AG08395 (cell line): ENCODE measurements around the gene STOM.

Source experiments
- DNase-seq: peaks from one replicate; pipeline ENCODE4 v3.0.0; 2012; ENCODE audit warnings: mixed read lengths, low spot score

Gene STOM

DNA sequence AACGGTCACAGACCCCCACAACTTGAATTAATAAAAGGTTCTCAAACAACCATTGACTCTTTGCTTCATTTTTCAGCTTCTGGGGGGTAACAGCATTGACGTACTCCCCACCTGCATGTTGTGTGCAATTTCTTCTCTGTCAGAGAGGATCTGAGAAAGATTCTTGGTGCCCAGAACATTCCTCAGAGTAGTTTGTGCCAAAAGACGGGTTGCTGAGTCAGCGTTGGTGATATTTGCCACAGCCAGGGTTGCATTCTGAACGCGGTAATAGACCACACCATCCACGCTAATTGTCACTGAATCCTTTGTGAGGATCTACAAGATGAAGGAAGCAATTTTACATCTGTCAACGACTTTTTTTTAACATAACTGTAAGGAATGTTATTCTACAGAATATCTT, 21.0 kb downstream of the STOM start:
- no peak for DNase-seq

DNA sequence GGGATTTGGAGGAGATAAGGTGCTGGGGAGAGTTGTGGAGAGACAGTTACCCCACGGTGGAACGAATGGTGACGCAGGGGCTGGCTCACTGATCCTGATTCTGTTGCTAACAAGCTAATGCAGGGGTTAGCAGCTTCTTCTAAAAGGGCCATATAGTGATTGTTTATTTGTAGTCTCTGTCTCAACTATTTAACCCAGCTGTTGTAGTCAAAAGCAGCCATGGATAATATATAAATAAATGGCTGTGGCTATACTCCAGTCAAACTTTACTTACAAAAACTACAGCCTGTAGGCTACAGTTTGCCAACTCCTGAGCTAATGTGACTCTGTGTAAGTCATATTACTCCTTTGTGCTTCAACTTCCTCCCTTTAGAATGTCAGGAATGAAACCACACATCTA, 21.8 kb downstream of the STOM start:
- DNase-seq = no peak

GRCh38 chr9:121345070-121345469, 25.0 kb downstream of the STOM start:
- DNase-seq = no peak

DNA sequence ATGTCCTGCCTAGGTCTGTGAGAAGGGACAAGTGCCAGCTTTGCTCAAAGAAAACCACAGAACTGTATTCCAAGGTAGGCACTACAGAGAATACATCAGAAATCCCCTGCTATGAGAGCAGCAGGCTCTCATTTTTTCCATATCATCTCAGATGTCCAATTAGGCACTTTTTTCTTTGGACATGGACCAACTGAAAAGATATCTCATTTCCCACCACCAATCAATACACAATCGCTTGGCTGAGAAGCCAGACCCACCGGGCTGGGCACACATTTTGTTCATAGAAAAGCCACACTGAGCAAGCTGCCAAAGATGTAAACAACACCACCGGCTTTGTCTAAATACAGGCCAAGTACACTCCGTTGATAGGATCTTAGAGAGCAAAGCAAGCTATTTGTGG, 25.9 kb downstream of the STOM start:
- DNase-seq = no peak

- DNase-seq = no peak
Measured at GRCh38 chr9:121340676-121341392, 29.2 kb downstream of the STOM start.

- no peak for DNase-seq
Measured at GRCh38 chr9:121339437-121339836, 30.6 kb downstream of the STOM start.

- no peak for DNase-seq
Measured at GRCh38 chr9:121336665-121337064, 33.4 kb downstream of the STOM start.

DNA sequence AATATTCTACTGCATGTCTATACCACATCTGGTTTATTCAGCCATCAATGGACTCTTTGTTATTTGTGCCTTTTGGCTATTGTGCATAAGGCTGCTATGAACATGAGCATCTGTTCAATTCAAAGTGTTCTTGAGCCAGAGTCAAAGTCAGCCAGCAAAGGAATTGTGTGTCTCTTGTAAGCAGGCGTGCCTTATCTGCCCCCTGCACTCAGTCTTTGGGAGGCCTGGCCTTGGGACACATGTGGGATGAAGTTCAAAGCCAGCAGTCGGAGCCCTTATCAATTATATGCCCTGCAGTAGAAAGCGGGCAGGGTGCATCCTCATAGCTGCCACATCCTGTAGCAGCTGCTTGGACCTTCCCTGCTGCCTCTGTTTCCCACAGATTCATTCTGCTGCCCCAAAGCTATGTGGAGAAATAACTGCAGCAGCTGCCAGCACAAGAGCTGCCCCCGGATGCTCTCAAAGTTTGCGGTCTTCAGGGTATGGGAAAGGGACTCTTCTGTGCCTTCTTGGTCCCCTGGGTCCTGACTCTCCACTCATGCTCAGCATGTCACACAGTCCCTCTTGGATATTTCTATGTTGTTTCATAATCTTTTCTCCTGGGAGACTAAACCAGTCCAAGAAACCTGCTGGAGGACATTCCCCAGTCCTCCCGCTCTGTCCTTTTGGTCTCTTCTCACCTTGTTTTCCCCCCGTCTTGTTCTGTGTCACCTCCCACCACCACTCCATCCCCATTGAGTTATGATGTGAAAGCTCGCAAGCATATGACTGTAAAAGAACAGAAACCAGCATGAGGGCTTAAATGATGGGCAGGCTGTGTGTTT, 35.9 kb downstream of the STOM start:
- no peak for DNase-seq

- peak; percentile 67 for DNase-seq
Measured at GRCh38 chr9:121331992-121332685, 37.9 kb downstream of the STOM start.

GRCh38 chr9:121331549-121331948, 38.5 kb downstream of the STOM start:
- no peak for DNase-seq

GRCh38 chr9:121328876-121329681, 41.0 kb downstream of the STOM start:
- DNase-seq = no peak

GRCh38 chr9:121328476-121328875, 41.6 kb downstream of the STOM start:
- no peak for DNase-seq

DNA sequence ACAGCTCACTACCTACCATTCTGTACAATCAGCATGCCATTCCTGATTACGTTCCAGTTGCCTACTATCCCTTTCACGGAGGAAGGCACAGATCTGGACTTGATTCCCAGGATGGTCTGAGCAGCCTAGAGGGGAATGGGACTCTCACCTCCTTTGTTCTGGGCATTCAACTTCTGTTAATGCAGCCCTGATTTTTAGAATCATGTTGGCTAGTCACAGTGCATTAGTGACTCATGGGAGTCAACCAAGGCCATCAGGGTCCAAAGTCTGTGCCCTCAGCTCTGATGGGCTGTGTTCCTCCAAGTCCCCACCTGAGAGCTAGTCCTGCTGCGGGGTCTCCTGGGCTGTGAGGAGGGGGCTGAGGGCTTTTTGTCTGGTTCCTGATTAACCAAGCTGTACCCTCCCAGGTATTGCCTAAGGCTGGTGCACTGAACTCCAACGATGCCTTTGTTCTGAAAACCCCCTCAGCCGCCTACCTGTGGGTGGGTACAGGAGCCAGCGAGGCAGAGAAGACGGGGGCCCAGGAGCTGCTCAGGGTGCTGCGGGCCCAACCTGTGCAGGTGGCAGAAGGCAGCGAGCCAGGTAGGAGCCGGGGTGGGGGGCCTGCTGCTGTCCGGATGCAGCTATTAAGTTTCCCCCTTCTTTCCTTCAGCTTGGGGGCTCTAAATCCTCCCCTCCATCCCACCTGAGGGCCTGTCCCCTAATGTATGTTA, 43.0 kb downstream of the STOM start:
- no peak for DNase-seq

DNA sequence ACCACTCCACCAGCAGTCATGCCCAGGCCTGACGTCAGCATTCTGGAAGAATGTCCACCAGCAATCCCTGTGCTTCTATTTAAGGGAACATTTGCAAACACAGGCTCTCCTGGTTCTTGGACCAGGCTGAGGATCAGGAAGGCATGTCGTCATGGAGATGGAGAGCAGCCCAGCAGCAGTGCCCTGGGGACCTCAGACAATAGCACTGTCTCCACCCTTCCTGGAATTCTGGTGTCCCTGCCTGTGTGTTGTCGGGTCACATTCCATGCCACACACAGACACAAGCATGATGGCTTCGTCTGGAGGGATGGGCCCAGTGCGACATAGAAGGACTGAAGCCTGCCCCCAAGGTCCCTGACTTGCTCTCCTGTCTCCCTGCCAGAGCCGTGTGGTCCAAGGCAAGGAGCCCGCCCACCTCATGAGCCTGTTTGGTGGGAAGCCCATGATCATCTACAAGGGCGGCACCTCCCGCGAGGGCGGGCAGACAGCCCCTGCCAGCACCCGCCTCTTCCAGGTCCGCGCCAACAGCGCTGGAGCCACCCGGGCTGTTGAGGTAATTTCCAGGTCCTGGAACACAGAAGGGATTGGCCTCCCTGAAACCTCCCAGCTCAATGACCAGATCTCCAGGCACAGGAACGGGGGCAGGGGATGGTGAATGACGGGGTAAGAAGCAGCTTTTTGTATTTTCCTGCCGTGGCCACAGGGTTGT, 43.8 kb downstream of the STOM start:
- peak; percentile 91 for DNase-seq

GRCh38 chr9:121325387-121325786, 44.7 kb downstream of the STOM start:
- DNase-seq = no peak

- DNase-seq = no peak
Measured at GRCh38 chr9:121324755-121325154, 45.3 kb downstream of the STOM start.

GRCh38 chr9:121324316-121324715, 45.7 kb downstream of the STOM start:
- no peak for DNase-seq

DNA sequence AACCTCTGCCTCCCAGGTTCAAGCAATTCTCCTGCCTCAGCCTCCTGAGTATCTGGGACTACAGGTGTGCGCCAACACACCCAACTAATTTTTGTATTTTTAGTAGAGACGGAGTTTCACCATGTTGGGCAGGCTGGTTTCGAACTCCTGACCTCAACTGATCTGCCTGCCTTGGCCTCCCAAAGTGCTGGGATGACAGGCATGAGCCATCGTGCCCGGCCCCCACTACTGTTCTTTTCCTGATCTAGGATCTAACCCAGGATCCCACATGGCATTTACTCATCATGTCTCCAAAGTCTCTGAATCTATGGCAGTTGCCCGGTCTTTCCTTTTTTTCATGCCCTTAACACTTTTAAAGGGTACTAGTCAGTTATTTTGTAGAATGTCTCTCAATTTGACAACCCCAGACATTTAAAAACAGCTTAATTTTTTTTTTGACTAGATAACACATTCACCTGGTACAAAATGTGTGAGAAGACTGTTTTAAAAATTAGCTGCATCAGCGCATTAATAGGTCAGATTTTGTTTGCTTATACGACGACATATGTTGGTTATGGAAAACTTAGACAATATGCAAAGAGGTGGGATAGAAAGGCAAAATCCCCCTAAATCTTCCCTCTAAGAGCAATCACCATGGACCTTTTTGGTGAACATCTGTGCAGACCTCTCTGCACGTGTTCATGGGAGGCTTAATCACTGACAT, 46.5 kb downstream of the STOM start:
- no peak for DNase-seq

GRCh38 chr9:121322737-121323448, 47.2 kb downstream of the STOM start:
- DNase-seq = no peak
